HG02870 (cell line): ENCODE measurements around the gene GFER.
"Not testable (repeated sequence)": the region's sequence is repeated elsewhere in the genome, so short reads cannot be mapped to it uniquely, and the experiment has no call there.

Source experiments
- ATAC-seq: cut with Tn5 transposase; IDR thresholded peaks from one replicate; pipeline ENCODE4 v1.9.1; 2021; ENCODE audit warnings: mild to moderate bottlenecking, moderate library complexity; ENCODE audit not compliant: unreplicated experiment

The GFER gene

GRCh38 chr16:1957434-1958142 is 26.4 kb upstream of the GFER start:
- ATAC-seq, result not testable (repeated sequence)

DNA sequence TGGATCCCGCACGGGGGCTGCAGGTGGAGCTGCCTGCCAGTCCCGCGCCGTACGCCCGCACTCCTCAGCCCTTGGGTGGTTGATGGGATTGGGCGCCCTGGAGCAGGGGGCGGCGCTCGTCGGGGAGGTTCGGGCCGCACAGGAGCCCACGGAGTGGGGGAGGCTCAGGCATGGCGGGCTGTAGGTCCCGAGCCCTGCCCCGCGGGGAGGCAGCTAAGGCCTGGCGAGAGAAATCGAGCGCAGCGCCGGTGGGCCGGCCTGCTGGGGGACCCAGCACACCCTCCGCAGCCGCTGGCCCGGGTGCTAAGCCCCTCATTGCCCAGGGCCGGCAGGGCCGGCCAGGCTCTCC is 25.9 kb upstream of the GFER start:
- ATAC-seq, result not testable (repeated sequence)

DNA sequence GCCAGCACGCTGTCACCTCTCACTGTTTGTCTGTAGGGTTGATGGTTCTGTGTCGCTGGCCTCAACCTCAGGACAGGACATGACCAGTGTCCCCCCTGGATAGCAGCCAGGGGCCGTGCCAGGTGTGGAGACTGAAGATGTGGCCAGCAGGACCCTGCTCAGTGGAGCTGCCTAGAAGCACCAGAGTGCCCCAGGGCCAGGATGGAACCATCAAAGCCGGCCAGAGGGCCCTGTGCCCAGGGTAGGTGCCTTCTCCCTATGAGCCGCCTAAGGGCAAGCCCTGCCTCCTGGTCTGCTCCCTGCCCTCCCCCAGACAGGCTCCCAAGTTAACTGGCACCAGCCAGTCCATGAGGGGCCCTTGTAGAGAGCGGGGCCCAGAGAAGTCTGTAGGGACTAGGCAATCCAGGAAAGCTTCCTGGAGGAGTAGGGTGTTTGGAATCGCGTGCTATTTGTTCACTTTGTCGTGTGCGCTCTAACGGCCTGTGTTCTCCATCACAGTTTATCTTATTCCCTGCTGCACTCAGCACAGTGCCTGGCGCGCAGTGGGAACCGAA is 25.2 kb upstream of the GFER start:
- ATAC-seq, result no peak

DNA sequence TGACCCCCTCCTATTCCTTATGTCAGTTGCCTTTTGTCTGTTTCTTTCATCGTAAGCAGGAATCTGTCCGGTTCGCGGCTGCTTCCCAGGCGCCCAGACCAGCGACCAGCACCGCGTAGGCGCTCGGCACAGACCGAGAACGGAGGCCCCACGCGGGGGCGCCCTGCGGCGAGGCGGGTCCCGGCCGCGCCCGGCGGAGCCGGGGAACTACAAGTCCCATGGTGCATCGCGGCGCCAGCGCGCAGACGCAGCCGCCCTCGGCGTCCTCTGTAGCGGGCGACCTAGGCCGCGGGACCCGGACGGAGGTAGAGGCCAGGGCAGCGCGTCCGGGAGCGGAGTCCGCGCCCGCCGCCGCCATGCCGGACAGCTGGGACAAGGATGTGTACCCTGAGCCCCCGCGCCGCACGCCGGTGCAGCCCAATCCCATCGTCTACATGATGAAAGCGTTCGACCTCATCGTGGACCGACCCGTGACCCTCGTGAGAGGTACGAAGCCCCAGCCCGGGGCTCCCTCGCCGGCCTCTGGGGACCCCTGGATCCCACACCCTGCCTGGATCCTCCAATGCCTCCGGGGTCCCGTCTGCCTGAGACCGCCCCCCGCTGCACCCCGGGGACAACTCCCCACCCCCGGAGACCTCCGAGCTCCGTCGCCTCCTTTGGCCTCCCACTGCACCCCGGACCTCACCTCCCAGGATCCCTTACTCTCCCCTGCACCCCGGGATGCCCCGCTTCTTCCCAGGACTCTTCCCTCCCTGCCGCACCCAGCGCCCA is 24.5 kb upstream of the GFER start, which contains the start of gene NDUFB10:
Gene NDUFB10 (plus strand): TSS at position 270 of the 771 bp plus-strand sequence. CDS start 87 bp downstream, at position 357.
- ATAC-seq, result peak; percentile 45

GRCh38 chr16:1960665-1961630 is 23.0 kb upstream of the GFER start:
- ATAC-seq, result no peak

- ATAC-seq, result no peak
Observed at GRCh38 chr16:1961651-1962067, 22.3 kb upstream of the GFER start.

DNA sequence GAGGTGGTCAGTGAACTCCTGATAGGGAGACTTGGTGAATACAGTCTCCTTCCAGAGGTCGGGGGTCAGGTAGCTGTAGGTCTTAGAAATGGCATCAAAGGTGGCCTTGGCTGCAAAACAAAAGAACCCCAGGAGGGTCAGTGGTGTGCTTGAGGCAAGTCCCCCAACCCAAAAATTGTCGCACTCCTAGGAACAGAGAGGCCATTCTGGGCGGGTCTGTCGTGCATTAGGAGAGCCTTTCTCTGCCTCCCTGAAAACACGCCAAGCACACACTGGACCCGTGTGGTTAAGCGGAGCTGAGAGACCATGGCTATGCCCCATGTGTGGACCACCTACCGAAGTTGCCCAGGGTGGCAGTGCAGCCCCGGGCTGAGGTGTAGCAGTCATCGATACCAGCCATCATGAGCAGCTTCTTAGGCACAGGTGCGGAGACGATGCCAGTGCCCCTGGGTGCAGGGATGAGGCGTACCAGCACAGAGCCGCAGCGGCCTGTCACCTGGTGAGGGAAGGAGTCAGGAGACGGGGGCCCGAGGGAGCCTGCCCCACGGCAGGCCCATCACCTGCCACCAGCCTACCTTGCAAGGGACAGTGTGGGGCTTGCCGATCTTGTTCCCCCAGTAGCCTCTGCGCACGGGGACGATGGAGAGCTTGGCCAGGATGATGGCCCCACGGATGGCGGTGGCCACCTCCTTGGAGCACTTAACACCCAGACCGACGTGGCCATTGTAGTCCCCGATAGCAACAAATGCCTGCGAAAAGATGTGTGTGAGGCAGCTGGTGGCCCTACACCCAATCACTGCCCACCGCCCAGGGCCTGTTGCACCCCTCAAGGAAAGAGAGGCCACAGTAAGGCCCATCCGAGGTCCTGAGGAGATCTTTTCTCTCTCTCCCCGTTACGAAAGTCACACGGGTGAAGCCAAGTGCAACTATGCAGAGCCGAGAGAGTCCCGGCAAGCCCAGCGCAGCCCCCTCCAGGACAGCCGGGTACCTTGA is 21.5 kb upstream of the GFER start:
- ATAC-seq, result not testable (repeated sequence)

DNA sequence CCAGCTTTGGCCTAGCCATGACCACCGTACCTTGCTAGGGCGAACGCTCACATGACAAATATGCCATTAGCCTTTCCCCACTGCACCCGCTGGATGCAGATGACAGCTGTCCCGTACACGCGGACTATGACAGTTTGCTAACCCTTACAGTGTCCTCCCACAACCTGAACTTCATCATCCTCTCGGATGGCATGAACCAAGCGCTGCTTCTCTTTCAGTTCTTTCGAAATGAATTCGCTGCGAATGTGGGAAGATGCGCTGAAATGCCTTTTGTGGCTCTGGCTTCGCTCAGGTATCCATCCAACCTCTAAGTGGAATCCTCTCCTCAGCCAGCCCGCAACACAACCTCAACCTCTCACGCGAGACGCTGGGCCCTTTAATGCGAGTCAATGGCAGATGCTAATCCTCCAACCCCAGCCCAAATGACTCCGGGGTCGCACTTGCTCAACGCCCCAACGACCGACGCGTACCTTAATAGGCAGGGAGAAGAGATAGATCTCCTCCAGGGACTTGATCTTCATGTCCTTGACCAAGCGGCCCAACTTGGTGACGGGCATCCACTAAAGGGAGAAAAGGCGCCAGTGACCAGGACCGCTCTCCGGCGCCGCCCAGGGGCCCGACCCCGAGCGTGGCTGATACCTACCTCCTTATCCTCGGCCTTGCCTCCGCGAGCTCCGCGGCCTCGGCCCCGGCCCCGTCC is 20.0 kb upstream of the GFER start:
- ATAC-seq, result peak; percentile 1

GRCh38 chr16:1964506-1965395 is 19.2 kb upstream of the GFER start, which contains the start of gene RPS2:
RPS2 (minus strand) TSS chr16:1964826; CDS start chr16:1964625, 201 bp downstream.
- ATAC-seq, result peak; percentile 82

- ATAC-seq, result no peak
Observed at GRCh38 chr16:1965396-1966001, 18.5 kb upstream of the GFER start.

GRCh38 chr16:1966460-1966859 is 17.5 kb upstream of the GFER start, which contains the start of gene RNF151:
RNF151 (plus strand) TSS chr16:1966856; CDS start chr16:1966882, 26 bp downstream.
- no peak for ATAC-seq

DNA sequence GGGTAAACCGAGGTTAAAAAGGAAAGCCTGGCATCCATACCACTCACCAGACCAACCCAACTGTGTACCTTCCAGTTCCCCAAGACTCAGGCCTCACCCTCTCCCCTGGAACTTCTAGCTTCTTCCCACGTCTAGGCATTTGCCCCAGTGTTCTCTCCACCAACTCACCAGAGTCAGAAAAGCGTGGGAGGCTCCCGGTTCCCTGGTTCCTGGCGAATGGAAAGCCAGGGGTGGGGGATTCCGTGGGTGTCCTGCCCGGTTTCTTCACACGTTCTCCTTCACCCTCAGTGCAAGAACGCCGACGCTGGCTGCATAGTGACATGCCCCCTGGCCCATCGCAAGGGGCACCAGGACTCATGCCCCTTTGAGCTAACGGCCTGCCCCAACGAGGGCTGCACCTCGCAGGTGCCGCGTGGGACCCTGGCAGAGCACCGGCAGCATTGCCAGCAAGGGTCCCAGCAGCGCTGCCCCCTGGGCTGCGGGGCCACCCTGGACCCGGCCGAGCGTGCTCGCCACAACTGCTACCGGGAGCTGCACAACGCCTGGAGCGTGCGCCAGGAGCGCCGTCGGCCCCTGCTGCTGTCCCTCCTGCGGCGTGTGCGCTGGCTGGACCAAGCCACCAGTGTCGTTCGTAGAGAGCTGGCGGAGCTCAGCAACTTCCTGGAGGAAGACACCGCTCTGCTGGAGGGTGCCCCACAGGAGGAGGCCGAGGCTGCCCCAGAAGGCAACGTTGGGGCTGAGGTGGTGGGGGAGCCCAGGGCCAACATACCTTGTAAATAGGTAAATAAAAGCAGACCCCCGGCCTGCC is 15.6 kb upstream of the GFER start:
- ATAC-seq, result no peak

DNA sequence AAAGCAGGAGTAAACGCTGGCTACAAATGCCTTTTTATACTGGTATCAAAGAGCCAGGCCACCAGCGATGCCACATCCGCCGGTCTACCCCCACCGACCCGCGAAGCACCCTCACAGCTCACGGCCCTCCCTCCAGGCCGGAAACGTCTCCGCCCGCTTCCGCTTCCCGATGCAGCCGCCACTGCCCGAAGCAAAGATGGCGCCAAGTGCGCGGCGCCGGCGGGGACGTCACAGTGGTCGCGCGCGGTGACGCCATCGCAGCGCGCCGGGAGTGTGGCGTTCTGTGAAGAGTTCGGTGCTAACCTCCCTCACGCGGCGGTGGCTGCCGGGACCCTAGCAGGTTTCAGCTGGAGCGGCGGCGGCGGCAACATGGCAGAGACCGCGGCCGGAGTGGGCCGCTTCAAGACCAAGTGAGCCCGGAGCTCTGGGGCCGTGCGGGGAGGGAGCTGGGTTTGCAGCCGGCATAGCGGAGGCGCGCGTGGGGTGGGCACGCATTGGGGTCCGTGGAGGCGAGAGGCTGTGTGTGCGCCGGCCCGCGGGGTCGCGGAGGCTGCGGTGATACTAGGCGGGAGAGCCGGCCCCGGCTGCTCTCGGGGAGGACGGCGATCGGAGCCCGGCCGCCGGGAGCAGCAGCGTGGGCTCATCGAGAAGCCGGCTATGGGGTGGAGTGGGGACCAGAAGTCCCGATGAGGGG is 12.1 kb upstream of the GFER start, which contains the start of gene TBL3:
Gene TBL3 (plus strand): TSS at position 258 of the 694 bp plus-strand sequence. CDS start 112 bp downstream, at position 370.
- ATAC-seq, result peak; percentile 77

DNA sequence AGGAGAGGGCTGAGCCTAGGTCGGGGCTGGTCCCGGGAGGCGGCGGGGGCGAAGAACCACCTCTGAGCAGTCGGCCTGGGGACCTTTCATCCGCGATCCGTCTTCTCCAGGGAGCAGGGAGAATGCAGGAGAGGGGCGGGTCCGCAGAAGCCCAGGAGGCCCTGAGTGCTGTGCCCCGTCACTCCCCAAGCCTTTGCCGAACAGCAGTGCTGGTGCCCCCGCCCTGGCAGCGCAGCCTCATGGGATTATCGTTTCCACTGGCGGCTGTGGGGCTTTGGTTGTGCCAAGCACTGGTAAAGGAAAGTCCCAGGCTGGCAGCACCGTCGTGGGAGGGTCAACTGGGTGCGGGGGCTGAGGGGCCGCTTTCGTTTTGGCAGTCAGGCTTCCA is 11.5 kb upstream of the GFER start:
- ATAC-seq, result no peak

GRCh38 chr16:1973461-1974156 is 10.4 kb upstream of the GFER start:
- ATAC-seq, result no peak
